ENCODE results near the gene FARS2.

Gene FARS2

DNA sequence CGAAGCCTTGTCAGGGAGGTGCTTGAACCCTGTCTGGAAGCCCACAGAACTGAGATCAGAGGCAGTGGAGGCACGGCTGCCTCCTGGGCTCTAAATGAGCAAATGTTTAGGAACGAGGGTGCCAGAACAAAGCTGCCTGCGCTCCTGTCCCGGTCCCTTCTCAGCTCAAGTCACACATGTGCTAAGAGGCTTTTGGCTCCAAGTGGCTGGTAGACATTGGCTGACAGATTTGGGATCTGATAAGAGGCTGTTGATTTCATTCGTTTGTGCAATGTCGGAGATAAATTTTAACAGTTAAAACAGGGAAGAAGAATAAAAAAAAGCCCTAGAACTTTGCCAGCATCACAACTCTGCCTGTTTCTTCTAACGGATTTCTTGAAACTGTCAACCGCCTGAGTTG lies 553.6 kb downstream of the FARS2 start:
- TF ChIP-seq, protein P1, sequence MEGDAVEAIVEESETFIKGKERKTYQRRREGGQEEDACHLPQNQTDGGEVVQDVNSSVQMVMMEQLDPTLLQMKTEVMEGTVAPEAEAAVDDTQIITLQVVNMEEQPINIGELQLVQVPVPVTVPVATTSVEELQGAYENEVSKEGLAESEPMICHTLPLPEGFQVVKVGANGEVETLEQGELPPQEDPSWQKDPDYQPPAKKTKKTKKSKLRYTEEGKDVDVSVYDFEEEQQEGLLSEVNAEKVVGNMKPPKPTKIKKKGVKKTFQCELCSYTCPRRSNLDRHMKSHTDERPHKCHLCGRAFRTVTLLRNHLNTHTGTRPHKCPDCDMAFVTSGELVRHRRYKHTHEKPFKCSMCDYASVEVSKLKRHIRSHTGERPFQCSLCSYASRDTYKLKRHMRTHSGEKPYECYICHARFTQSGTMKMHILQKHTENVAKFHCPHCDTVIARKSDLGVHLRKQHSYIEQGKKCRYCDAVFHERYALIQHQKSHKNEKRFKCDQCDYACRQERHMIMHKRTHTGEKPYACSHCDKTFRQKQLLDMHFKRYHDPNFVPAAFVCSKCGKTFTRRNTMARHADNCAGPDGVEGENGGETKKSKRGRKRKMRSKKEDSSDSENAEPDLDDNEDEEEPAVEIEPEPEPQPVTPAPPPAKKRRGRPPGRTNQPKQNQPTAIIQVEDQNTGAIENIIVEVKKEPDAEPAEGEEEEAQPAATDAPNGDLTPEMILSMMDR (IDR thresholded peaks at IDR 0.05; ENCODE audit: low read depth, low read length, missing control alignments): no peak
- no peak for DNase-seq (ENCODE audit: extremely low read depth, low read depth)
- H3K4me3 ChIP-seq (replicated peaks; ENCODE audit: low read depth, low read length): no peak overlapping the region

DNA sequence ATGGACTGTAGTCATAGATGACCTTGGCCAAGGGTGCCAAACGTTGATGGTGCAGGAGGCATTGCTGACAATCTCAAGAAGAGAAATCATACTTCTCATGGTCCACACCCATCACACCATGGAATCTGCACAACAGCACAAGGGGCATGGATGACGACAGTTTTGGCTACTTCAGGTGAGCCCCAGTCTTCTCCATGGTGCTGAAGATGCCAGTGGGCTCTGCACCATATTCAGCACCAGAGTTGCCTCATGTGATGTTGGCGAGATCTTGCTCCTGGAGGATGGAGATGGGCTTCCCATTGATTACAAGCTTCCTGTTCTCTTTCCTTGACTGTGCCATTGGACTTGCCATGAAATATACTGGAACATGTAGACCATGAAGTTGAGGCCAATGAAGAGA lies 556.6 kb downstream of the FARS2 start:
- TF ChIP-seq, protein P1 (IDR thresholded peaks at IDR 0.05; ENCODE audit: low read depth, low read length, missing control alignments): no peak
- DNase-seq (ENCODE audit: extremely low read depth, low read depth): no peak
- H3K4me3 ChIP-seq (replicated peaks; ENCODE audit: low read depth, low read length): no peak overlapping the region

DNA sequence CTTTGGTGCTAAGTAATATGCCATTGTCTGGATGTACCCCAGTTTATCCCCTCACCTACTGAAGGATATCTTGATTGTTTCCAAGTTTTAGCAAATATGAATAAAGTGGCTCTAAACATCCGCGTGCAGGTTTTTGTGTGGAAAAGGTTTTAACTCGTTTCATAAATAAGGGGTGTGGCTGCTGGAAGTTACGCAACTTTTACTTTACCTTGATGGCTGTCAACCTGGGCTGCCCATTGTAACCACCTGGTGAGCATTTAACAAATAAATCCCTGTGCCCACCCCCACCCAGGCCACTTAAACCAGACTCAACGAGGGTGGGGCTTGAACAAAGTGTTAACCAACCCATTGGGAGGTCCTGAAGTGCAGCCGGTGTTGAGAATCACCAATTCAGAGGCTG lies 557.6 kb downstream of the FARS2 start:
- no peak for DNase-seq (ENCODE audit: extremely low read depth, low read depth)
- TF ChIP-seq, protein P1 (IDR thresholded peaks at IDR 0.05; ENCODE audit: low read depth, low read length, missing control alignments): no peak
- no peak overlapping the region for H3K4me3 ChIP-seq (replicated peaks; ENCODE audit: low read depth, low read length)
